ENCODE results near the gene PDE9A.

PDE9A gene

GRCh38 chr21:42760361-42760950 is 107.0 kb downstream of the PDE9A start:
- POLR2A ChIA-PET (ENCODE audit: low non-redundant PET) = no interaction called here
- H3K27ac ChIP-seq = no peak overlapping the region

GRCh38 chr21:42760951-42761751 is 107.7 kb downstream of the PDE9A start:
- no peak for DNase-seq (ENCODE audit: low spot score)
- TF ChIP-seq CTCF (conservative IDR thresholded peaks at IDR 0.05; ENCODE audit: low read depth) = no peak
- no peak overlapping the region for H3K27ac ChIP-seq
- CTCF ChIA-PET = no interaction called here
- POLR2A ChIA-PET (ENCODE audit: low non-redundant PET) = no interaction called here

More at GRCh38 chr21:42760361-42760950, 107.0 kb downstream of the PDE9A start:
- CTCF ChIA-PET = no interaction called here
- no peak for DNase-seq (ENCODE audit: low spot score)
- no peak for TF ChIP-seq CTCF (conservative IDR thresholded peaks at IDR 0.05; ENCODE audit: low read depth)

GRCh38 chr21:42761776-42762335 is 108.4 kb downstream of the PDE9A start:
- no peak overlapping the region for H3K27ac ChIP-seq
- DNase-seq (ENCODE audit: low spot score) = no peak
- CTCF ChIA-PET = no interaction called here
- TF ChIP-seq CTCF (conservative IDR thresholded peaks at IDR 0.05; ENCODE audit: low read depth) = no peak
- POLR2A ChIA-PET (ENCODE audit: low non-redundant PET) = no interaction called here

GRCh38 chr21:42763581-42764442 is 110.4 kb downstream of the PDE9A start:
- ChIA-PET POLR2A (ENCODE audit: low non-redundant PET) (no interaction called here), CTCF (no interaction called here)
- no peak for DNase-seq (ENCODE audit: low spot score)
- H3K27ac ChIP-seq = no peak overlapping the region
- no peak for TF ChIP-seq CTCF (conservative IDR thresholded peaks at IDR 0.05; ENCODE audit: low read depth)

- no peak for TF ChIP-seq CTCF (conservative IDR thresholded peaks at IDR 0.05; ENCODE audit: low read depth)
- no peak for DNase-seq (ENCODE audit: low spot score)
- ChIA-PET CTCF (no interaction called here), POLR2A (ENCODE audit: low non-redundant PET) (no interaction called here)
- no peak overlapping the region for H3K27ac ChIP-seq
Measured at GRCh38 chr21:42764443-42764760, 111.0 kb downstream of the PDE9A start.

GRCh38 chr21:42764883-42765282 is 111.5 kb downstream of the PDE9A start:
- ChIA-PET CTCF (no interaction called here), POLR2A (ENCODE audit: low non-redundant PET) (no interaction called here)
- no peak for TF ChIP-seq CTCF (conservative IDR thresholded peaks at IDR 0.05; ENCODE audit: low read depth)
- DNase-seq (ENCODE audit: low spot score) = no peak
- H3K27ac ChIP-seq = no peak overlapping the region
